BLaER1 treated with 17β-estradiol and CSF1 and Interleukin-3, amounts not matched to agents 10 nM and 100 nM (cell line): ENCODE data around the gene TAGLN2.
"Not testable (repeated sequence)": the region's sequence is repeated elsewhere in the genome, so short reads cannot be mapped to it uniquely, and the experiment has no call there.

ENCODE experiments used
- H3K27ac ChIP-seq, 11 experiments: shearing (Covaris generic); formaldehyde crosslinking; 2 replicates each; pipeline ENCODE4 v1.8.1; 2022
- H3K27me3 ChIP-seq, 11 experiments: shearing (Covaris generic); formaldehyde crosslinking; 2 replicates each; pipeline ENCODE4 v1.8.1; 2022
- H3K36me3 ChIP-seq, 11 experiments: shearing (Covaris generic); formaldehyde crosslinking; 2 replicates each; pipeline ENCODE4 v1.8.1; 2022
- H3K4me1 ChIP-seq, 10 experiments: shearing (Covaris generic); formaldehyde crosslinking; 2 replicates each; pipeline ENCODE4 v1.8.1; 2022
- H3K4me2 ChIP-seq, 11 experiments: shearing (Covaris generic); formaldehyde crosslinking; 2 replicates each; pipeline ENCODE4 v1.8.1; 2022
- H3K4me3 ChIP-seq, 10 experiments: shearing (Covaris generic); formaldehyde crosslinking; 2 replicates each; pipeline ENCODE4 v1.8.1; 2022
- H3K9ac ChIP-seq, 11 experiments: shearing (Covaris generic); formaldehyde crosslinking; 2 replicates each; pipeline ENCODE4 v1.8.1; 2022
- H3K9me3 ChIP-seq, 11 experiments: shearing (Covaris generic); formaldehyde crosslinking; replicated peaks in 1 of 11; 2 replicates each; pipeline ENCODE4 v1.8.1; 2022
- H4K20me1 ChIP-seq, 11 experiments: shearing (Covaris generic); formaldehyde crosslinking; 2 replicates each; pipeline ENCODE4 v1.8.1; 2022
- Cebpa-rat ChIP-seq, 11 experiments: shearing (Covaris generic); IDR thresholded peaks; 2 replicates each; pipeline ENCODE4 v1.8.1; 2022

TAGLN2 gene

GRCh38 chr1:159908031-159908940 lies 17.0 kb downstream of the TAGLN2 start:
- Histone ChIP-seq H3K9ac (no peak overlapping the region), H3K9me3 (peaks cover 13 to 20% (median 15%) of the 10 kb centered on the region in 11 experiments), H4K20me1 (no peaks in the 10 kb centered on the region), H3K4me3 (no peak overlapping the region), H3K27me3 (no peaks in the 10 kb centered on the region), H3K36me3 (peaks cover 0 to 3% (median 0%) of the 10 kb centered on the region in 11 experiments; a peak in 2 of 22 replicates), H3K27ac (0 out of 22 replicates have a peak overlapping the region, but pooled peaks of 1 of the 11 experiments have one; percentile 2), H3K4me1 (peaks cover 37 to 50% (median 40%) of the 10 kb centered on the region in 10 experiments), H3K4me2 (peak overlapping the region in 1 of 11 experiments; percentile 11; a peak in 2 of 22 replicates)
- no peak for TF ChIP-seq Cebpa-rat (IDR thresholded peaks at IDR 0.05)

DNA sequence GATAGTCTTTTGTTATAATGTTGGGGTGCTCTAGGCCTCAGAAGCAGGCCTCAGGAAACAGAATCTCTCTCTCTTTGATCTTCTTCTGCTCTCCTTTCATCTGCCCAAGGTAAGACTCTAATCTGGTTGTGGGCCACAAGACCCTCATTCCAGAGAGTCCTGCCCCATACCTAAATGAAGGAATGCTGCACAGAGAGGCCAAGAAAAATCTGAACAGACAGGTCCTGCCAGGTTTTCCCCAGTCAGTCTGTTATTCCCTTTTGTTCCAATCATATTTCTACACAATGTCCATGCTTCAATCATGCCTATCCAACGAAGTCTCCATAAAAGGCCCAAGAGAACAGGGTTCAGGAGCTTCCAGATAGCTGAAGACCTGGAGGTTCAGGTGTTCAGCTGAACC lies 18.3 kb downstream of the TAGLN2 start:
- H3K36me3 ChIP-seq, result peaks cover 0 to 3% (median 0%) of the 10 kb centered on the region in 11 experiments; a peak in 2 of 22 replicates
- no peaks in the 10 kb centered on the region for H4K20me1 ChIP-seq
- no peaks in the 10 kb centered on the region for H3K27me3 ChIP-seq
- TF ChIP-seq Cebpa-rat (IDR thresholded peaks at IDR 0.05), result no peak
- peaks cover 25 to 37% (median 29%) of the 10 kb centered on the region in 10 experiments for H3K4me1 ChIP-seq
- H3K9me3 ChIP-seq, result peaks cover 13 to 20% (median 18%) of the 10 kb centered on the region in 11 experiments
- H3K4me2 ChIP-seq, result no peak overlapping the region
- no peak overlapping the region for H3K4me3 ChIP-seq
- no peak overlapping the region for H3K27ac ChIP-seq
- H3K9ac ChIP-seq, result no peak overlapping the region

DNA sequence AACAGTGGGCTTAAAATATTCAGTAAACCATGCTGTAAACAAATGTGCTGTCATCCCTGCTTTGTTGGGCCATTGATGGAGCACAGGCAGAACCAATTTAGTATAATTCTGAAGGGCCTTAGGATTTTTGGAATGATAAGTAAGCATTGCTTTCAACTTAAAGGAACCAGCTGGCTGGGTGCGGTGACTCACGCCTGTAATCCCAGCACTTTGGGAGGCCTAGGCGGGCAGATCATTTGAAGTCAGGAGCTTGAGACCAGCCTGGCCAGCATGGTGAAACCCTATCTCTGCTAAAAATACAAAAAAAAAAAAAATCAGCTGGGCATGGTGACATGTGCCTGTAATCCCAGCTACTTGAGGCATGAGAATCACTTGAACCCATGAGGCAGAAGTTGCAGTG lies 21.3 kb downstream of the TAGLN2 start:
- H3K36me3 ChIP-seq, H4K20me1 ChIP-seq, H3K4me1 ChIP-seq, H3K27me3 ChIP-seq, H3K9ac ChIP-seq, H3K4me3 ChIP-seq, H3K27ac ChIP-seq, H3K4me2 ChIP-seq: not testable (repeated sequence)
- peaks cover 15 to 20% (median 18%) of the 10 kb centered on the region in 11 experiments for H3K9me3 ChIP-seq

DNA sequence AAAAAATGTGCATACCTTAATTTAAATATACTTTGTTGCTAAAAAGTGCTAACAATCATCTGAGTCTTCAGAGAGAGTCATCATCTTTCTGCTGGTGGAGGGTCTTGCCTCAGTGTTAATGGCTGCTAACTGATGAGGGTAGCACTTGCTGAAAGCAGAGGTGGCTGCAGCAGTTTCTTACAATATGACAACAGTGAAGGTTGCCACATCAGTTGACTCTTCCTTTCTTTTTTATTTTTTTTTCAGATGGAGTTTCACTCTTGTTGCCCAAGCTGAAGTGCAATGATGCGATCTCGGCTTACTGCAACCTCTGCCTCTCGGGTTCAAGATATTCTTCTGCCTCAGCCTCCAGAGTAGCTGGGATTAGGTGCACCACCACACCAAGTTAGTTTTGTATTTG lies 22.8 kb downstream of the TAGLN2 start:
- H3K27ac ChIP-seq, result no peak overlapping the region

GRCh38 chr1:159900755-159901360 lies 24.4 kb downstream of the TAGLN2 start:
- Histone ChIP-seq H3K4me2 (peak overlapping the region in 4 of 11 experiments; percentile 8 to 27 (median 14); a peak in 4 of 22 replicates), H3K9me3 (peaks cover 15 to 20% (median 18%) of the 10 kb centered on the region in 11 experiments), H4K20me1 (no peaks in the 10 kb centered on the region), H3K4me3 (no peak overlapping the region), H3K27ac (no peak overlapping the region), H3K4me1 (peaks cover 0 to 29% (median 2%) of the 10 kb centered on the region in 10 experiments; a peak in 10 of 20 replicates), H3K9ac (no peak overlapping the region), H3K27me3 (no peaks in the 10 kb centered on the region), H3K36me3 (peaks cover 0 to 3% (median 0%) of the 10 kb centered on the region in 11 experiments; a peak in 2 of 22 replicates)
- TF ChIP-seq Cebpa-rat (IDR thresholded peaks at IDR 0.05), result no peak

More for the DNA sequence above, 22.8 kb downstream of the TAGLN2 start:
- H3K4me1 ChIP-seq, result peaks cover 0 to 12% (median 2%) of the 10 kb centered on the region in 10 experiments; a peak in 10 of 20 replicates
- peaks cover 0 to 3% (median 0%) of the 10 kb centered on the region in 11 experiments; a peak in 2 of 22 replicates for H3K36me3 ChIP-seq
- TF ChIP-seq Cebpa-rat (IDR thresholded peaks at IDR 0.05), result no peak
- no peak overlapping the region for H3K4me2 ChIP-seq
- no peak overlapping the region for H3K9ac ChIP-seq
- H3K27me3 ChIP-seq, result no peaks in the 10 kb centered on the region
- H3K4me3 ChIP-seq, result no peak overlapping the region
- peaks cover 15 to 20% (median 18%) of the 10 kb centered on the region in 11 experiments for H3K9me3 ChIP-seq
- H4K20me1 ChIP-seq, result no peaks in the 10 kb centered on the region

DNA sequence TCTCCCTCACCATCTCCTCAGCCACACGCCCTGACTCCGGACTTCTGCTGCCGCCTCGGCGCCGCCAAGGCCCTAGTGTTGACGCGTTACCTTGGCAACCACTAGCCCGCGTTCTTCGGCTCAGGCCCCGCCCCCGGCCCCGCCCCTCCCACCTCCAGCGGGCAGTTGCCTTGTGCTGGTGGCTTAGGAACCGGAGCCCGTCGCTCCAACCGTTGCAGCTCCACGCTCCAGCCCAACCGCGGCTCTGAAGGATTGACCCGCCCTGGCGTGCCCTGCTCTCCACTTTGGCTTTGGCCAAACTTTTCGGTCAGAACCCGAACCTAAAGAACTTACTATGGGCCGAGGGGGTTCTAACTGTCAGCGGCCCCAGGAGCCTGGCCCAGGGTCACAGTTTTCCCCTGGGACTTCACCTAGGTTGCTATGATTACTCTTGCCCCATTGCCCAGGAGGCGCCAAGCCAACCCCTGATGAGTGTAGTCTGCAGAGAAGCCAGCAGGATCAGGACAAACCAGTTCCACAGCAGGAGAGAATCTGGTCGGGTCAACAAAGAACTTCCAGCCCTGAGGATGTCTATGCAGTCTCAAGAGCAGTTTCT lies 25.1 kb downstream of the TAGLN2 start, which contains the start of gene CFAP45:
Gene CFAP45, minus strand, starts transcription at position 80 of the 595 bp plus-strand sequence. Its CDS starts 67 bp downstream, at position 13.
- H3K4me1 ChIP-seq, result peaks cover 0 to 36% (median 2%) of the 10 kb centered on the region in 10 experiments; a peak in 10 of 20 replicates
- peak within 1 kb of the TSS in 3 of 11 experiments; percentile 8 to 55 (median 18); a peak in 2 of 22 replicates for H3K4me2 ChIP-seq
- H4K20me1 ChIP-seq, result no peaks in the 10 kb centered on the region
- H3K27ac ChIP-seq, result no peak within 1 kb of the TSS
- H3K4me3 ChIP-seq, result no peak within 1 kb of the TSS
- TF ChIP-seq Cebpa-rat (IDR thresholded peaks at IDR 0.05), result no peak
- H3K9ac ChIP-seq, result no peak within 1 kb of the TSS
- peaks cover 0 to 3% (median 0%) of the 10 kb centered on the region in 11 experiments; a peak in 2 of 22 replicates for H3K36me3 ChIP-seq
- peaks cover 15 to 19% (median 18%) of the 10 kb centered on the region in 11 experiments for H3K9me3 ChIP-seq
- H3K27me3 ChIP-seq, result no peaks in the 10 kb centered on the region

GRCh38 chr1:159899634-159900033 lies 25.7 kb downstream of the TAGLN2 start:
- not testable (repeated sequence) for H3K4me2 ChIP-seq, H3K27ac ChIP-seq, H4K20me1 ChIP-seq, H3K36me3 ChIP-seq, H3K4me3 ChIP-seq, H3K27me3 ChIP-seq, H3K9ac ChIP-seq
- Histone ChIP-seq H3K4me1 (peaks cover 0 to 38% (median 2%) of the 10 kb centered on the region in 10 experiments; a peak in 10 of 20 replicates), H3K9me3 (peaks cover 13 to 17% (median 15%) of the 10 kb centered on the region in 11 experiments)

- no peak for TF ChIP-seq Cebpa-rat (IDR thresholded peaks at IDR 0.05)
Observed at GRCh38 chr1:159898527-159898926, 26.8 kb downstream of the TAGLN2 start.

More at GRCh38 chr1:159898527-159898926, 26.8 kb downstream of the TAGLN2 start:
- H3K36me3 ChIP-seq, result no peaks in the 10 kb centered on the region
- no peak overlapping the region for H3K27ac ChIP-seq
- no peaks in the 10 kb centered on the region for H4K20me1 ChIP-seq
- H3K4me3 ChIP-seq, result no peak overlapping the region
- peak overlapping the region in 2 of 11 experiments; percentile 35 to 55; a peak in 3 of 22 replicates for H3K4me2 ChIP-seq
- H3K4me1 ChIP-seq, result peaks cover 0 to 38% (median 2%) of the 10 kb centered on the region in 10 experiments; a peak in 10 of 20 replicates
- peaks cover 2 to 6% (median 4%) of the 10 kb centered on the region in 11 experiments; a peak in 19 of 22 replicates for H3K9me3 ChIP-seq
- no peak overlapping the region for H3K9ac ChIP-seq
- H3K27me3 ChIP-seq, result no peaks in the 10 kb centered on the region
